NCI-H1105 (cell line): Measurements from ENCODE around the gene LST1.
A peak's percentile ranks its signal among the peaks of the same experiment; 100 is the strongest.
"Not testable (repeated sequence)": the region's sequence is repeated elsewhere in the genome, so short reads cannot be mapped to it uniquely, and the experiment has no call there.

Experiments used
- DNase-seq: peaks from one replicate; lab custom pipeline; 2025; lab: John Stamatoyannopoulos, UW

The LST1 gene

DNA sequence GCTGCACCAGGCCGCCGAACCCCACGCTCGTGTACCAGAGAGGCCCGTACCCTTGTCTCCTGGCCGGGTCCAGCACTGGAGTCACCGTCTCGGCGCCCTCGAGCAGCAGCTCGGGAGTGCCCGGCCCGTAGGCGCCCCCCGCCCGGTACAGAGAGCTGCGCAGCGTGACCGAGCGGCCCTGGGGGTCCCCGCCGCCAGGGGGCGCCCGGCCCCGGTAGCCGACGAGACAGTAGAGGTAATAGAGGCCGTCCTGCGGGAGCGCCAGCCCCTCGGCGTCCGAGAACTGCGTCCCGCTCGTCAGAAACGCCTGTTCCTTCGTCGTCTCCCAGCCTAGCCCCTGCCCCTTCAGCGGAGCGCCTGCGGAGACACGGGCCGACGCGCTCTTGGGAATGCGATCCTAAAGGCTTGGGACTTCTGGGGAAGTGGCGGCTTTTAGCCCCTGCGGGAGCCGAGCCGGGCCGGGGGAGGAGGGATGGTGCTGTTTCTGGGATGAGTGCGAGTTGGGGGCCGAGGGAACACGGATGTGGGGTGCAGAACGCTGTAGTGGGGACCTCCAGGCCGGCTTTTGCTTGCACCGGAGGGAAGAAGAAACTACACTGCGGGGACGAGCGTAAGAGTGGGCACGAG, 5.2 kb upstream of the LST1 start:
- DNase-seq, result peak; percentile 73

DNA sequence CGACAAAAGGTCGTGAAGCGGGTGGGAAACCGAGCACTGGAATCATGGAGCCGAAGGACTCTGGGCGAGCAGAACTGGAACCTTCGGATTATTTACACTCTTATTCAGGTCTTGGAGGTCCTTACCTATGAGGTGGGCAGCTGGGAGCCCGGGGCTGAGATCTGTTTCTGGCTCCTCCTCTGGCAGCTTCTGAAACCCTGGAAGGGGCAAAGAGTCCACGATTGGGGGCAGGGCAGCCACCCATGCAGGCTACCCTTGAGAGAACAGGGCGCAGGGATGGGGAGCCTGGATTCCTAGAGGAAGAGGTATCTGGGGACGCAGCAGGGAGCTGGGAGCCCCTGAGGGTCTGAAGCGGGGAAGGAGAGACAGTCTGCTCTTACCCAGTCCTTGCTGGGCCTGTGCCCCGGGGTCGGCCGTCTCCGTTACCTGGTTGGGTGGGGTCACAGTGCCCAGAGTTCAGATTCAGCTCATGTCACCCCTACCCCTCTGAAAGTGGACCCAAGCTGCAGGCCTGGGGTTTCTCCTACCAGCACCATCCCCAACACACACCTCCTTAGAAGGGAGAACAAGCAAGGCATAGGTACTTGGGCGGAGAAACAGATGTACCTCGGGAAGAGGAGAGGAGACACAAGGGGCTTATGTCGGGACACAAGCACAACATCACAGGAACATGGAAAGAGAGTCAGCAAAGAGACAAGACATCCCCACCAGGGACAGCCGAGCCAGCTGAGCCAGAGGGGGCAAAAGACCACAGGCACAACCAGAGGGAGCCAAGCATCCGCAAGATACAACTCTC, 4.4 kb upstream of the LST1 start:
- no peak for DNase-seq

DNA sequence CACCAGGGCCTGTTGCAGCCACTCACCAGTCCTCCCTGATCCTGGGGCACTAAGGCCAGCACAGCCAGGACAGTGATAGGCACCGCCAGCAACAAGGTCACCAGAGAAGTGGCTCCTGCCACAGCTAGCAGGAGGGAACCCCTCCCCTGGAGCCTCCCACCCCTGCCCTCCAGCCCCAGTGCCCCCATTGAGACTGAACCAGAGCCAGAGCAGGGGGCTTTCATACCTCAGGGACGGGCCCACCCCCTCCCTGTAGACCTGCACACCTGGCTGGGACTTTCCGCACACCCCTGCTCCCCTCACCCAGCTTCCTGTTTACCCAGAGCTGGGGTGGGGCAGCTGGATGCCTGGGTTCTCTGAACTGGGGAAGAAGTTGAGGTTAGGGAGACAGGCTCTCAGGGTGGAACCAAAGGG, 3.8 kb upstream of the LST1 start, which contains the start of gene LTB:
Gene LTB, minus strand, starts transcription at position 195 of the 414 bp plus-strand sequence. Its CDS starts 7 bp downstream, at position 188.
- DNase-seq, result no peak

DNA sequence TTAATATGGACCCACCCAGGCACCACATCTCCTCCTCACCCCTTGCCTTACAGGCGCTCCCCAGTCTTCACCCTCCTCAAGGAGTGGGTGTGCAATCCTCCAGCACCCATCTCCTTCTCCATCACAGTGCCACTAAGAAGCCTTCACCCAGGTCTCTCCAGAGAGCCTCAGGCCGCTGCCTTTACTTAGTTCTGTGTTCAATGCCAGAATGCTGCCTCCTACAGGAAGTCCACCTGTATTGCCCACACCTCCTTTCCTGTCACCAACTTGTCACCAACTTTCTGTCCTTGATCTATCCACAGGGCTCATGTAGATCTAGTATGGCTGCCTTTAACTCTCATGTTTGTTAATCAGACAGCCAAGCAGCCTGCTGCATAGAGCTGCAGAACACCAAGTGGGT, 586 bp upstream of the LST1 start:
- no peak for DNase-seq

DNA sequence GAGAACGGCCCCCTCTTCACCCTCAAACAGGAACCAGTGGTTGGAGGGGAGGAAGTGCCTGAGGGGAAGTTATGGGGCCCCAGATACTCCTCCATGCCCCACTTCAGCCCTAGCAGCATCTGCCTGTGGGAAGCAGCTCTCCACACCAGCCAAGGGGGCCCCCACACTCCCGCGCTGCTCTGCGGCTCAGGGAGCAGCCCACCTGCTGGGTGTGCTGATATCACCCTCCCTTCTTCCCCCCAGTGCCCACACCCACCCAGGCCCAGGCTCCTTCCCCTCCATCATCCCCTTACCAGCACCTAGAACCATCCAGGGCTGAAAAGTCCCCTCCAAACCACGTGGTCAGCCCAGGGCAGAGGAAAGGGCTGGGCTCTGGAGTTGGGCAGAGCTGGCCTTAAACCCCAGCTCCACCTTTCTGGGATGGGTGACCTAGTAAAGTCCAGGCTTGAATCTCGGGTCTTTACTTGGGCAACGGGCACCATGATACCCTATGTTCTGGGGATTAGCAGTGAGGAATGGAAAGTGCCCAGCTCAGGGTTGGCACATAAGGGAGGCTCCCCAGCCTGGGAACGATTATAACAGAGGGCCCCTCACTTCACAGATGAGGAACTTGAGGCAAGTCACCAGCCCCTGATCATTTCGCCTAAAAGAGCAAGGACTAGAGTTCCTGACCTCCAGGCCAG, 663 bp downstream of the LST1 start:
- no peak for DNase-seq

DNA sequence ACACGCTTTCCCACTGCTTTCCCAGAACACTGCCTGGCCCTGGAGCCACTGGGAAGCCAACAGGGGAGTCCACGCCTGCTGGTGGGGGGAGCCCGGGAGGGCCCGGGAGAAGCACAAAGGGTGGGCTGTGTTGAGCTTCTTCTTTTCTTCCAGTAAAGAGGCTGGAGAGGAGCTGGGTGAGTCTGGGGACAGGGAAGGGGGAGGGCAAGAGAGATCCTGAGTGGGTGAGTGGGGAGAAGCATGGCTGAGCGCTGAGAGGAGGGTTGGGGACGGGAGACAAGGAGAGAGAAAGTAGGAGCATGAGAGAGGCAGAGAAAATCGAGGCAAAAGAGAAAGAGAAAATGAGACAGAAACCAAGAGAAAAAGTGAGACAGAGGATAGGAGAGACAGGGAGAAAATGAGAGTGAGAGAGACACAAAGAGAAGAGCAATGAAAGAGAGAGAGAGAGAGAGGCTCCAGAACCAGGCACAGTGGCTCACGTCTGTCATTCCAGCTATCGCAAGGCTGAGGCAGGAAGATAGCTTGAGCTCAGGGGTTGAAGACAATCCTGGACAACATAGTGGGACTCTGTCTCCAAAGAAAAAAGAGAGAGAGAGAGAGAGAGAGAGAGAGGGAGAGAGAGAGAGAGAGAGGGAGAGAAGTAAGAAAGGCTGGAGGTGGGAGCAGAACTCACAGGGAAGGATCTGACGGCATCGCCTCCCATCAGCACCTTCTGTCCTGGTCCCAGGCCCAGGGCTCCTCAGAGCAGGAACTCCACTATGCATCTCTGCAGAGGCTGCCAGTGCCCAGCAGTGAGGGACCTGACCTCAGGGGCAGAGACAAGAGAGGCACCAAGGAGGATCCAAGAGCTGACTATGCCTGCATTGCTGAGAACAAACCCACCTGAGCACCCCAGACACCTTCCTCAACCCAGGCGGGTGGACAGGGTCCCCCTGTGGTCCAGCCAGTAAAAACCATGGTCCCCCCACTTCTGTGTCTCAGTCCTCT, 2.0 kb downstream of the LST1 start:
- no peak for DNase-seq

DNA sequence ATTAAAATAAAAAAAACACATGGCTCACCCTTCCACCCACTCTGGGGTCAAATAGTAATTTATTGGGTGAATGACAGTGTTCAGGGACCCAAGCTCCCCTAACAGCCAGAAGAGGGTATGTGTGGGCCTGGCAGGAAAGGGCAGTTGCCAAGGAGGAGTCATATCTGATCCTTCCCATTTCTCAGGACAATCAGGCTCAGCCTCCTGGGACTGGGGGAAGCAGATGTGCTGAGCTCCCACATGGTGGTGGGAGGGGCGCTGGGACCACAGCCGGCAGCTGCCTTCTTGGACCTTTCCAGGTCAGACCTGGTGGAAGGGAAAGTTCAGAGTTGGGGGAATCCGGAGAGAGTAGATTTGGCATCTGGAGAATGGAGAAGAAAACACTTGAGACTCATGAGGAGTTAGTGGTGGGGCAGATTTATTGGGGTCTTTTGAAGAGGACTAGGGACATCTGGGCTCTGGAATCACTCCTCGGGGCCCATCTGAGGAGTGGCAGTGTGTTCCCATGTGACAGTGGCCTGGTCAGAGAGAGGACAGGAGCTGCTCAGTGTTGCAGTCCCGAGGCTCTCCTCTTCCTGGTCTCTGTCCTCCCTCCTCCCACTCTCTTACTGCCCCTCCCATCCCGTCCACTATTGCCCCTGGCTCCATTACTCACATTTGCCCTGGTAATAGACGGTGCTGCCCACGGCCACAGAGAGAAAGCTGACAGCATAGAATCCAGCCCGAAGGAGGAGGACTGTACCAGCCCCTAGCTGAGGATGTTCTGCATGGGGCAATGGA, 3.0 kb downstream of the LST1 start:
- no peak for DNase-seq

DNA sequence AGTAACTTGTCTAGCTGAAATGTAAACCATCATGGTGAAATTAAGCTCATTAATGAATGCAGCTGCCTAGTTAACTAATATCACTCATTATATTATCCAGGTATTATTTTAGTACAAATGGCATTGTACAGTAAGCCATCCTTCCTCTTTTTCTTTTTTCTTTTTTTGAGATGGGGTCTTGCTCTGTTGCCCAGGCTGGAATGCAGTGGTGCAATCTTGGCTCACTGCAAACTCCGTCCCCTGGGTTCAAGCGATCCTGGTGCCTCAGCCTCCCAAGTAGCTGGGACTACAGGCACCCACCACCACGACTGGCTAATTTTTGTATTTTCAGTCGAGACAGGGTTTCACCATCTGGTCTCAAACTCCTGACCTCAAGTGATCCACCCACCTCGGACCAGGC, 4.6 kb downstream of the LST1 start:
- not testable (repeated sequence) for DNase-seq

DNA sequence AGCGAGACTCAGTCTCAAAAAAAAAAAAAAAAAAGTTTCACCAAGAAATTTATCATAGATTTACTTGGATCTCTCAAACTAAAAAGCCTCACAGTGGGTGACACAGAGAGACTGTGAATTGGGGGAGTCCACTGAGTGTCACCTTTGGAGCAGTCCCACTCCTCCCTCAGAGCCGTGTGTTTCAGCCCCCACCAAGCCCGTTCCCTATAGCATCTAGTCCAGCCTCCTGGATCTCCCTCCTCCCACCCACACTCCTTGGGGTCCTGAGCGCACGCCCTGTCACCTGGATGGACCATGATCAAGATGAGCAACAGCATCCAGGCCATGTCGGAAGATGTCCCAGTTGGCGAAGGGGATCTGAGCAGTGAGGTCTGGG, 6.3 kb downstream of the LST1 start:
- DNase-seq, result no peak

DNA sequence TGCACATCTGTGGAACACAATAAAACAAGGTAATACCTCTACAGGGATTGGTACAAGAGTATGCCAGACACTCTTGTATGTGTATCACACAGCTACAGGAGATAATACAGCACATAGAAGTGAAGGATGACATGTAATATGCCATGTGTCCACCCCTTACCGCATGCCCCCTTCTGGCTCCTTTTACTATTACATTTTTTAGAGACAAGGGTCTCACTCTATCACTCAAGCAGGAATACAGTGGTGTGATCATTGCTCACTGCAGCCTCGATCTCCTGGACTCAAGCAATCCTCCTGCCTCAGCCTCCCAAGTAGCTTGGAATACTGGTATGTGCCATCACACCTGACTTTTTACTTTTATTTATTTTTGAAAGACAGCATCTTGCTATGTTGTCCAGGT, 10.9 kb downstream of the LST1 start:
- peak; percentile 26 for DNase-seq

DNA sequence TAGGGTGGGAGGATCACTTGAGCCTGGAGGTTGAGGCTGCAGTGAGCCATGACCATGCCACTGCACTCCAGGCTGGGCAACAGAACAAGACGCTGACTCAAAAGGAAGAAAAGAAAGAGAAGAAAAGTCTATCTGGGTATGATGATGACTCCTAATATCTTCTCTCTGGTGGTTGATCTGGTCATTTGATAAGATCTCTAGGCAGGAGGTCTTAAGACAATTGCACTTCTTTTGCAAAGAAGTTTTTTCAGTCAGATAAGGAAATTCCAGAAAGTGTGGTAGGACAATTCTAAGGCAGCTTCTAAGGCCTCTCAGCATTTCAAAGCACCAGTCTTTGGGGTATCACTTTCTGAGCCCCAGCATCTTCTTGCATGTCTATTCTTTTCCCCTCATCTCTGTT, 21.2 kb downstream of the LST1 start:
- no peak for DNase-seq

DNA sequence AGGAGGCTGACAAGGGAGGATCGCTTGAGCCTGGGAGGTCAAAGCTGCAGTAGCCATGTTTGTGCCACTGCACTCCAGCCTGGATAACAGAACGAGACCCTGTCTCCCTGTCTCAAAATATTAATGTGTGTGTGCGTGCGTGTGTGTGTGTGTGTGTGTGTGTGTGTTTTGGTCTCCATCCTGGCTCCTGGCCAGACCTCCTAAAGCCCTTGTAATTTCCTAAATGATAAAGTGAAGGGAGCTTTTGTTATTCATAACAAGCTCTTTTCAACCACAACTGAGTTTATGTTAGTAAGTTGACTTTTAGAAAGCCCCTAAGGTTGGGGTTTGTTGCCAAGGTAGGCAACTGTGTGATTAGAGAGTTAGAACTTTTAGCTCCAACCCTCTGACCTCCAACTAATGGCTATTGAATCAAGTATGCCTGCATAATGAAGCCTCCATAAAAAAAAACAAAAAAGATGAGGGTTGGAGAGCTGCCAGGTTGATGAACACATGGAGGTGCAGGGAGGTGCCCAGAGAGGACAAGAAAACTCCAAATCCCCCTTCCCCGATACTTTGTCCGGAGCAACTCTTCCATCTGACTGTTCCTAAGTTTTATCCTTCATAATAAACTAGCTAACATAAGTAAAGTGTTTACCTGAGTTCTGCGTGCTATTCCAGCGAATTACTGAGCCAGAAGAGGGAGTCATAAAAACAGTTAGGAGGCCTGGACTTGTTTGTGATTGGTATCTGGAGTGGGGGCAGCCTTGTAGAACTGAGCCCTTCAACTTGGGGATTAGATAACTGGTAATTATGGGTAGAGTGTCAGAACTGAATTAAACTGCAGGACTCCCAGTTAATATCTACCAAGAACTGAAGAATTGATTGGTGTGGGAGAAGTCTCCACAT, 23.7 kb downstream of the LST1 start:
- peak; percentile 86 for DNase-seq

DNA sequence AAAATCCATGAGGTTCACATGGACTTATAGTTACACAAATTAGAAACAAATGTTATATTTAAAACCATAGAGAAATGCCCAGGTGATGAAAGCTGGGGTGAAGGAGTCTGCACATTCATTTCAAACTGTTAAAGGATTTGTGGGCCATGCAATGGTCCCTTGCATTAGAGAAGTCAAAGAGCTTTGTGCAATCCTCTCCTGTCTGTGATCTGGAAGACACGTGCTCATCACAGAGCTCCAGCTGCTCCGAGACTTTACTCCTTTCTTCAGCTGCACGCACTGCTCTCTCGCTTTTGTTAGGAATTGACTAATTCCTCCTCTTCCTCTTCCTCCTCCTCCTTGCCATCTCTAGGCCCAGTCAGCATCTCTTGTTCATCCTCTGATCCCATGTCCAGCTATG, 24.9 kb downstream of the LST1 start:
- DNase-seq, result no peak

DNA sequence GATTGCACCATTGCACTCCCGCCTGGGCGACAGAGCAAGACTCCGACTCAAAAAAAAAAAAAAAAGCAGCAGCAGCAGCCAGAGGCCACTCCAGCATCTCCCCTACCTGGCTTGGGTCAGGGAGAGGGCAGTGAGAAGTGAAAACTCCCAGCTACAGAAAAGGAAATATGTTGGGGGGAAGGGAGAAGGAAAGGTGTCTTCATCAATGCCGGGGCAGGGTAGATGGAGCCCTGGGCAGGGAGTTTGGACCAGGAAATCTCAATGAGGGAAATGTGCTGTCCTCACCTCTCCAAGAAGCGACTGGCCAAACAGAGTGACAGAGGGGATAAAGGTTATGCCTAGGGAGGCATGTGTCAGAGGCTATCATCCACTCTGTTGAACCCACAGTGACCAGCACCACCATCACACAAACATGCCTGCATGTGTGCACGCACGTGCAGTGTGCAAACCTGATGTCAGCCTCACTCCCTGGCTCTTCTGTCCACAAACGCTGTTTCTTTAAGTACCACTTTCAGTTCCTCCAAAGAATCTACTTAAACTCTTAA, 28.1 kb downstream of the LST1 start:
- DNase-seq, result no peak

DNA sequence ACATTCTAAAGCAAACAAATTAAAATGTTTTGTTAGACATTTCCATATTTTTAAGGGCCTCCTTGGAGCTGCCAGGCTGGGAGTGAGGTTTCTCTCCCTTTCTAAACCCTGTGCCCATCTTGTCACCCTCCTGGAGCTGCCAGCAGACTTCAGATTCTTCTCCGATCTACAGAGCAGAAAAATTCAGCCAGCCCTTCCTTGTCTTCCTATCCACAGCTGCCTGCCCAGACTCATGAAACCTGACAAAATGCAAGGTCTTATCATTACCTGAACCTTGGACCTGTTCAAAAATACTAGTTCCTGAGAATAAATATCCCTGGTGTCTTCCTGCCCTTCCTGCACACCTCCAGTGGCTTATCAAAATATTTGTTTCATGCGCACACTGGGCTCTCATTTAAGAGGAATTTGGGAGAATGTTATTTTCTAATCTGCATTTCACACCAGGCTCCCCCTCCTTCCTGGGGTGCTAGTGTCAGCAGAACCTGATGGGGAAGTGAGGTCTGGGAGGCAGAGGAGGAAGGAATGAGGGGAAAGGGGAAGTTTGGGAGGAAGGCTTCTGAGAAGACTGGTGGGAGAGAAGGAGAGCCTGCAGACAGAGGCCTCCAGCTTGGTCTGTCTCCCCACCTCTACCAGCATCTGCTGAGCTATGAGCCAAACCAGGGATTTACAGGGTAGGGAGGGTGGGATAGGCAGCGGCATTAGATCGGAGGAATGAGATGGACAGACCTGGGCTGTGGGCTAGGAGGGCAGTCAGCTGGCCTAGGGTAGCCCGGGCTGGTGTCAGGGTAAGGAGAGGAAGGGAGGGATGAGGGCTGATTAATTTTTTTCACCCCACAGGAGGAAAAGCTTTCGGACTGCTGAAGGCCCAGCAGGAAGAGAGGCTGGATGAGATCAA, 28.9 kb downstream of the LST1 start, which contains the start of gene AIF1:
Gene AIF1, plus strand, starts transcription at position 551 of the 895 bp plus-strand sequence. Its CDS starts 96 bp downstream, at position 647.
- DNase-seq, result no peak

DNA sequence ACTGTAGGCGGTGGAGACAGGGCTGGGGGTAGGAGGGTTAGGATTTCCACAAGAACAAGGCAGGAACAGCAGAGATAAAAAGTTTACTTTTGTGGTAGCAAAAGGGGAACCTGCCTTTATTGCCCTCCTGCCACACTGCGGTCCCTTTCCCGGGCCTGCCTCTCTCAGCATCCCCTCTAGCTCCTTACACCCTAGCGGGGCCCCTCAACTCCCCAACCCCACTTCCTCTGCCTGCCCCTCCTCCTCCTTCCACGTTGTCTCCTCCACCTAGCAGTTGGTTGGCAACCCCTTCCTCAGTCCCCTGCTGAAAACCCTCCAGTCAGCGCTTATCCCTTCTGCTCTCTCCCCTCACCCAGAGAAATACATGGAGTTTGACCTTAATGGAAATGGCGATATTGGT, 29.7 kb downstream of the LST1 start:
- DNase-seq, result no peak

DNA sequence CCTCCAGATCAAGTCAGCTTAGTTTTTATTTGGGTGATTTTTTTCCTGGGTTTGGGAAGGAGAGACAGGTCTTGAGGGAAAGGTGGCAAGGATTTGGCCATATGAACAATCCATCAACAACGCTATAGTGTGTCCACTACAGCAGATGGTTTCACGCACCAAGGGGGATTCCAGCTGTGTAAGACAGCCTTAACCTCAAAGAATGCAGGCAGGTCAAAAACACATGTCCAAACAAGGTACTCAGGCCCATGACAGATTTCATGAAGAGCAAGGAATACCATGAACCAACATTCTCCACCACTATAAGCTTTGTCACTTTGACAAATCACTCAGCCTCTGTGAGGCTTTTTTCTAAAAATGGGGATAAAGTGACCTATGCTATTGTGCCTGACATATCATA, 30.9 kb downstream of the LST1 start:
- no peak for DNase-seq

DNA sequence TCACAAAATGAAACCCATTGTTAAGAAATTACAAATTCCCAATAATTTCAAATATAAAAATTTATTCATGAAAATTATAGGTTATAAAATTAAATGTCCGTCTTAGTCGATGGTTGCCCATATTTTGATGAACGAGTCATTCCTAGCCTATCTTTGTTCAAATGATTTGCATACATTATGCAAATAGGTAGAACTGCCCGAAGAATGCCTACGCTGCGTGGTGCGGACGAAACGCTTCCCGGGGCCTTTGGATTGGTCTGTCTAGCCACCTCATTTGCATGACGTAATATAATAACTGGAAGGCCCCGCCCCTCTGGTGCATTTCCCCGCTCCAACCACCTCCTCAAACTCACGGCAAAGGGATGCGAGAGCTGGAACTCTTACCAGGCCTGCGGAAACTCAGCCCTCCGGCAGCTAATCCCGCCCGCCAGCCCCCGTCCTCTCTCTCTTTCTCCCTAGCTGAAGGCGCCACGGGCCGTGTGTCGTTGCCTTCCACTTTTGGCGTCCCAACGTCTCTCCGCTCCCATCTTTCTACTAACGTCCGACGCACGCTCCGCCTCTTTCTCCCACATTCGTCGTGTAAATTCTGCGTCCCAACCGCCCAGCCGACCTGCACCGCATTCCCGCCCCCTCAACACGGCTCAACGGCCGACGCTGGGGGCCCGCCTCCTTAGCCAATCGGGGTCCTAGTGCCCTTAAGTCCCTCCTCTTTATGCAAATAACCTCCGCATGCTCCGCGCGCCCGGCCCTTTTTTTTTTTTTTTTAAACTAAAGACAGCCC, 33.9 kb downstream of the LST1 start:
- peak; percentile 99 for DNase-seq
